Suprapubic skin (tissue), 4 donors: Measurements from ENCODE around the gene ELMO1. TPM values are rescaled to one million over a fixed set of nuclear protein-coding genes. Genes with fewer than 3 reads are reported as not detected.

Source experiments
- DNase-seq, 2 donors: peaks; one replicate each; pipeline ENCODE4 v3.0.0-alpha.2; 2019; ENCODE audit warnings: low spot score in 2 of 2
- H3K27ac ChIP-seq: fragments of 200-600 bp; sonication (generic); one replicate; pipeline ENCODE4 v1.5.1; 2019
- H3K27me3 ChIP-seq: fragments of 200-600 bp; sonication (generic); one replicate; pipeline ENCODE4 v1.5.1; 2019
- H3K36me3 ChIP-seq: fragments of 200-600 bp; sonication (generic); one replicate; pipeline ENCODE4 v1.5.1; 2019
- H3K4me1 ChIP-seq: fragments of 200-600 bp; sonication (generic); one replicate; pipeline ENCODE4 v1.5.1; 2019
- H3K4me3 ChIP-seq: fragments of 200-600 bp; sonication (generic); one replicate; pipeline ENCODE4 v1.5.1; 2019; ENCODE audit warnings: mild to moderate bottlenecking
- H3K9me3 ChIP-seq: fragments of 200-600 bp; sonication (generic); one replicate; pipeline ENCODE4 v1.5.1; 2019
- CTCF ChIP-seq, 2 donors: fragments of 200-600 bp in 1 of 2; fragments of 450-650 bp in 1 of 2; sonication (generic) in 1 of 2; IDR thresholded peaks; one replicate each; pipeline ENCODE4 v1.5.1; 2016 to 2019; ENCODE audit warnings: antibody characterized with exemption in 2 of 2, mild to moderate bottlenecking in 1 of 2, moderate library complexity in 1 of 2
- EP300 ChIP-seq: sonication (generic); formaldehyde crosslinking; IDR thresholded peaks from one replicate; pipeline ENCODE4 v1.6.1; 2017; ENCODE audit warnings: antibody characterized with exemption
- POLR2A ChIP-seq, 2 donors: fragments of 450-650 bp; IDR thresholded peaks; one replicate each; pipeline ENCODE4 v1.6.1; 2017; ENCODE audit warnings: antibody characterized with exemption in 2 of 2, mild to moderate bottlenecking in 2 of 2, moderate library complexity in 2 of 2
- POLR2AphosphoS5 ChIP-seq, 3 donors: sonication (generic); formaldehyde crosslinking; IDR thresholded peaks; one replicate each; pipeline ENCODE4 v1.6.1; 2017; ENCODE audit warnings: antibody characterized with exemption in 3 of 3
- WGBS: methylation state at CpG from one replicate; pipeline ENCODE4 v1.1.5; 2018; 5-methylcytosine and 5-hydroxymethylcytosine counted together
- total RNA-seq, 4 donors: library from RNA; depleted of rRNA; stranded (reverse); fragments of >200 nt; gene quantifications; one replicate each; pipeline ENCODE4 v1.1.0, GENCODE V29; 2016

ELMO1 gene
- total RNA-seq, 4 donors from 2014 or later, result 9.8 to 49.6 (median 22.2) TPM

- H3K27ac ChIP-seq, result no peak overlapping the region
- H3K27me3 ChIP-seq, result no peaks in the 10 kb centered on the region
- DNase-seq, result no peak
- no peak overlapping the region for H3K4me3 ChIP-seq
- no peaks in the 10 kb centered on the region for H3K4me1 ChIP-seq
- H3K9me3 ChIP-seq, result no peaks in the 10 kb centered on the region
- no peaks in the 10 kb centered on the region for H3K36me3 ChIP-seq
- 65% methylated on average over 9 of the region's 9 CpGs for WGBS
- TF ChIP-seq CTCF (IDR thresholded peaks at IDR 0.05), result no peak
- no peak for TF ChIP-seq EP300
- no peak for TF ChIP-seq POLR2A (IDR thresholded peaks at IDR 0.05)
These were observed 609.9 kb downstream of the ELMO1 start for GRCh38 chr7:36838616-36839225.

GRCh38 chr7:36831049-36831448 is 617.6 kb downstream of the ELMO1 start:
- 81% methylated on average over 2 of the region's 2 CpGs for WGBS
- no peaks in the 10 kb centered on the region for H3K27me3 ChIP-seq

GRCh38 chr7:36827726-36828703 is 620.6 kb downstream of the ELMO1 start:
- no peaks in the 10 kb centered on the region for H3K27me3 ChIP-seq
- WGBS, result 70% methylated on average over 8 of the region's 8 CpGs
- H3K4me1 ChIP-seq, result no peaks in the 10 kb centered on the region
- DNase-seq, result no peak
- H3K4me3 ChIP-seq, result no peak overlapping the region
- peaks cover 2% of the 10 kb centered on the region for H3K9me3 ChIP-seq
- TF ChIP-seq POLR2AphosphoS5 (IDR thresholded peaks at IDR 0.05), result no peak
- no peak for TF ChIP-seq EP300
- TF ChIP-seq POLR2A (IDR thresholded peaks at IDR 0.05), result no peak
- TF ChIP-seq CTCF (IDR thresholded peaks at IDR 0.05), result no peak
- no peaks in the 10 kb centered on the region for H3K36me3 ChIP-seq
- H3K27ac ChIP-seq, result no peak overlapping the region

More at GRCh38 chr7:36831049-36831448, 617.6 kb downstream of the ELMO1 start:
- Histone ChIP-seq H3K36me3 (no peaks in the 10 kb centered on the region), H3K4me3 (no peak overlapping the region), H3K4me1 (no peaks in the 10 kb centered on the region), H3K27ac (no peak overlapping the region), H3K9me3 (peaks cover 2% of the 10 kb centered on the region)
- TF ChIP-seq EP300 (no peak), POLR2A (IDR thresholded peaks at IDR 0.05) (no peak), CTCF (IDR thresholded peaks at IDR 0.05) (no peak), POLR2AphosphoS5 (IDR thresholded peaks at IDR 0.05) (no peak)
- DNase-seq, result no peak

- TF ChIP-seq EP300 (no peak), POLR2AphosphoS5 (IDR thresholded peaks at IDR 0.05) (no peak), POLR2A (IDR thresholded peaks at IDR 0.05) (no peak), CTCF (IDR thresholded peaks at IDR 0.05) (no peak)
- Histone ChIP-seq H3K36me3 (no peaks in the 10 kb centered on the region), H3K27me3 (no peaks in the 10 kb centered on the region), H3K9me3 (no peaks in the 10 kb centered on the region), H3K4me3 (no peak overlapping the region), H3K4me1 (peaks cover under 1% of the 10 kb centered on the region), H3K27ac (no peak overlapping the region)
- DNase-seq, result no peak
- 85% methylated on average over 4 of the region's 4 CpGs for WGBS
These were observed 623.2 kb downstream of the ELMO1 start for GRCh38 chr7:36825501-36825900.

- DNase-seq, result no peak
- no peak overlapping the region for H3K27ac ChIP-seq
- TF ChIP-seq CTCF (IDR thresholded peaks at IDR 0.05) (no peak), POLR2AphosphoS5 (IDR thresholded peaks at IDR 0.05) (no peak), POLR2A (IDR thresholded peaks at IDR 0.05) (no peak), EP300 (no peak)
- no peaks in the 10 kb centered on the region for H3K36me3 ChIP-seq
- H3K4me1 ChIP-seq, result peaks cover 3% of the 10 kb centered on the region
- WGBS, result 98% methylated on average over 9 of the region's 9 CpGs
- no peaks in the 10 kb centered on the region for H3K9me3 ChIP-seq
- H3K4me3 ChIP-seq, result no peak overlapping the region
- H3K27me3 ChIP-seq, result no peaks in the 10 kb centered on the region
These were observed 625.3 kb downstream of the ELMO1 start for GRCh38 chr7:36823353-36823752.
